ENCODE data around the gene RIMBP2. TPM values are rescaled to one million over a fixed set of nuclear protein-coding genes. Genes with fewer than 3 reads are reported as not detected.

RIMBP2 gene
- total RNA-seq, 1 donor from 2014 or later: not detected

DNA sequence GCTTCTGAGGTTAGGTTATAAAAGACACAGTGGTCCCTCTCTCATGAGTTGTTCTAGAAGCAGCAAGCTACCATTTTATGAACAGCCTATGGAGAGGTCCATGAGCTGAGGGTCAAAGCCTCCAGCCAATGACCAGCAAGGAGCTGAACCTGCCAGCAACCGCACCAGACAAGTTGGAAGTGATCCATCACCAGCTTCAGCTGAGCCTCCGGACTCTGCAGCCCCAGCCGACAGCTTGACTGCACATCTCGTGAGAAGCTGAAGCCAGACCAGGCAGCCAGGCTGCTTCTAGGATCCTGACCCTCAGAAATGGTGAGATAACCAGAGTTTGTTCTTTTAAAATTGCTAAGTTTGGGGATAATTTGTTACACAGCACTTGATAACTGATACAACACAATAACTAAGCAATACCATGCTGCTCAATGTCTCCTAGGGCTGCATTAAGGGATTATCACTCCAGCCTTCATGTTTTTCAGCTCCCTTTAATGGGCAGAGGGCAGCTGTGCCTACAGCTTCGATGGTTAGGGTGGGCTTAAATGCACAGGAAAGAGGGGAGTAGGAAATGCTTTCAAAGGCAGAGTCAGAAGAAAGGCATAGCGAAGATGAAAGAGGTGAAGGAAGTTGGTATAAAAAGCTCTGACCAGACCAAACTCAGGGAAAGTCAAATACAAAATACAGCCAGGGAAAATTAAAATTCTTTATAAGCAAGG, 149.5 kb downstream of the RIMBP2 start:
- DNase-seq: no peak

DNA sequence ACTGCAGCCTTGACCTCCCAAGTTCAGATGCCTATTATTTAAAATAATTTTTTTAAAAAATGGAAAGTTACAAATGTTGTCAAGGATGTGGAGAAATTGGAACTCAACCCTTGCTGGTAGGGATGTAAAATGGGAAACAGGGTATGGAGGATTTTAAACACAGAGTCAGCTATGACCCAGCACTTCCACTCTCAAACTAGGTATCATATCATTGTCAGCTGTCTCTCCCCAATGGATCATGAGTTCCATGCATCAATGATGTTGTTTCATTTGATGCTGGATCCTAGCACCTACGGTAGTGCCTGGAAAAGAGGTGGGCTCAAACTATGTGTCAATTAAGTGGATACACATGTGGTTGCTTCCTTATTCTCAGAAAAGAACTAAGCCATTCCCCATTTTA, 150.9 kb downstream of the RIMBP2 start:
- DNase-seq: no peak

DNA sequence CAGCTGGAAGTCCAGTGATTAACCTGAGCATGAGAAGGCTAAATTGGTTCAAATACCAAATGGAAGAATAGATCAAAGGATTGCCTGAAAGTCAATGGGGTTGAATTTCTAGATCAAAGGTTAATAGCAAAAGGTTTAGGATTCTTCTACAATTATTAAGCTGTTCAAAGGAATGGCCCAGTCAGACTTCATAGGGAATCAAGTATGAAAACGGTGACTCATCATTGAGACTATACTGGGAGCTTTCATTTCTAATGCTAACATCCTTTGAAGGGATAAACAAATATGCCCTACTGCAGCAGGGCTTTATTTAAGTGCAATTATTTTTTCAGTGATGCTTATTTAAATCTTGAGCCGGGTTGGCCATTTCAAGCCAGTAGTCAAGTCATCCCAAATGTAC, 152.8 kb downstream of the RIMBP2 start:
- DNase-seq: no peak

DNA sequence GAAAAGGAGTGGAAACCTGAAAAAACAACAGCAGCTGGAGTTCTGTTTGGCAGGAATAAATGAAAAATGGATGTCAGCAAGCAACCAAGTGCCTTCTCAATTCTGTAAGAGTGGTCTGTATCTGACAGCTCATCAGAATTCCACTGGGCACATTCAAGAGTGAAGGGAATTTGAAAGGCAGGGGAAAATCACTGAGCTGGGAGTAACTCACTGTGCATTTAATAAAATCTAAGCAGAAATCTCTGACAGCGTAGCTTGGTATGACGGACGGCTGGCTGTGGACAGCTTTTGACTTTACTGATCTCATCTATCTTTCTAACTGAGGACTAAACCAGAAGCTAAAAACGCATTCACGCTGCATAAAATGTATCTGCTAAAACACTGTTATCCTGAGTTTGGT, 153.4 kb downstream of the RIMBP2 start:
- DNase-seq: no peak

DNA sequence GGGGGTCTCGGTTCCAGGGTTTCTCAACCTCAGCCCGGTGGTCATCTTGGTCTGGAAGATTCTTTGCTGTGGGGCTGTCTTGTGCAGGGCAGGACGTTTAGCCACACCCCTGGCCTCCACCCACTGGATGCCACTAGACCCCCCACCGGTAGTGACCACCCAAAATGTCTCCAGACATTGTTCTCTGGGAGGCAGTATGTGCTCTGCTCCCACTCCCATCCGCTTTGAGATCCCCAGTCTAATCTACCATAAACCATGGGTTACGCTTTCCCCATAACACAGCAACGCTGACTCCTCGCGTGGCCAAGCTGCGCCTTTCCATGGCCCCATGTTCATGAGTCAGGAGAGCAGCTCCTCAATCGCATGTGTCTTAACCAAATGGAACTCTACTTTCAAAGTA, 155.8 kb downstream of the RIMBP2 start:
- DNase-seq: no peak

DNA sequence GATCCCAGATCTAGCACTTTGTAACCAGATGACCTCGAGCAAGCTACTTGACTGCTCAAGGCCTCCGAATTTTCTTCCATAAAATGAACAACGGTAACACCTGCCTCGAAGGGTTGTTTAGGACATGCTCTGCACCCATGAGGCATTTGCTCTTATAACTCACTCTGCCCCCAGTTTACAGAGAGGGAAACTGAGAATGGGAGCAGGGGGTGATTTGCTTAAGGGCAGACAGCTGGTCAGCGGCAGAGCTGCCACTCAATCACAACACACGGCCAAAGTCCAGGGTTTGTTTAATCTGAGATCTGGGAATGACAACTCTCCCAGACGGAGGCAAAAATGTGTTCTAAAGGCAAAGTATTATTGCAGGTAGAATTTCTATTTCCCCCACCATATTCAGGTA, 156.3 kb downstream of the RIMBP2 start:
- no peak for DNase-seq

DNA sequence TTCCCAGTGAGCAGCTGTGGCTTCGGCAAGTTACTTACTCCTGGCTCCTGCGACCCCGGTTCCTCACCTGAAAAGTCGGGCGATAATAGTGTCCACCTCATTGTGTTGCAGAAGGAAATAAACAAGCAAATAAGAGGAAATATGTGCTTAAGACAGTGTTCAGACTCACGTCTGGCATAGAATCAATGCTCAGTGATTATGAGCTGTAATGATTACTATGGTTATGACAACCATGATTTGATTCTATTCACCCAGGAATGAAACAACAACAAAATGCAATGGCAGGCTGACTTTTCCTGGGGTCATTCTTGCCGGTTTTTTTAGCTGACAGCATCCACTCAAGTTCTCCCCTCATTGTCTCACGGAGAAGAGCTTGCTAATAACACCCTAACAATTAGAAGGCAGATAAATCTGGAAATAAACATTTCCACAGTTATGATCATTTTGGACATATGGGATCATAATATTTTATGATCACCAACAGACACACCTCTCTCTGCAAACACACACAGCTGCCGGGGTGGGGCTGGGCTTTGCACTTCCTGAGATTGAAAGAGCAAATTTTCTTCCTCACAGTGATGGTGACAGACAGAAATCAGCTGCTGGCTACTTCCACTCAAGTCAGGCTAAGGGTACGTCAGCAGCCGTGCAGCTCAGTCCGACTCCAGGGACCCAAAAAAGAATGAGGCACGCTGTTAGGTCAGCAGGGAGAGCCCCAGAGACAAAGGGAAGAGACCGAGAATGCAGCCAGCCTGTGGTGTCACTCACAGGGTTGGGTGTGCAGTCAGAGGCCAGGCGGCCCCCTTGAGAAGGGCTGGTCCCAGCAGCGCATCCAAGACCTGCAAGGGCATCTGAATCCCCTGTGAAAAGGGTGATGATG, 158.0 kb downstream of the RIMBP2 start:
- DNase-seq: no peak

DNA sequence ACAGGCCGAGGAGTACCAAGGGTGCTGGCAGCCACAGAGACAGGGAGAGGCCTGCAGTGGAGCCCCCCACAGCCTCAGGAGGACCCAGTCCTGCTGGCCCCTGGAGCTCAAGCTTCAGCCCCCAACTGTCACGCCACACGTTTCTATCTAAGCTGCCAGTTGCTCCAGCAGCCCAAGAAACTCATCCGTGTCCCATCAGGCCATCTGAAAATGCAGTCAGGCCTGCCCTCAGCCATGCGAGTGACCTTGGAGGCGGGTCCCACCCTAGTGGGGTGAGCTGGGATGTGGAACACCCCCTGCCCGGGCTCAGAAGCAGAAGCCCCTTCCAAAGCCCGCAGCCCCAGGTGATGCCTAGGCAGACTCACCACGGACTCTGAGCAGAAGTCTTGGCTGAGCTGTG, 158.9 kb downstream of the RIMBP2 start:
- no peak for DNase-seq

DNA sequence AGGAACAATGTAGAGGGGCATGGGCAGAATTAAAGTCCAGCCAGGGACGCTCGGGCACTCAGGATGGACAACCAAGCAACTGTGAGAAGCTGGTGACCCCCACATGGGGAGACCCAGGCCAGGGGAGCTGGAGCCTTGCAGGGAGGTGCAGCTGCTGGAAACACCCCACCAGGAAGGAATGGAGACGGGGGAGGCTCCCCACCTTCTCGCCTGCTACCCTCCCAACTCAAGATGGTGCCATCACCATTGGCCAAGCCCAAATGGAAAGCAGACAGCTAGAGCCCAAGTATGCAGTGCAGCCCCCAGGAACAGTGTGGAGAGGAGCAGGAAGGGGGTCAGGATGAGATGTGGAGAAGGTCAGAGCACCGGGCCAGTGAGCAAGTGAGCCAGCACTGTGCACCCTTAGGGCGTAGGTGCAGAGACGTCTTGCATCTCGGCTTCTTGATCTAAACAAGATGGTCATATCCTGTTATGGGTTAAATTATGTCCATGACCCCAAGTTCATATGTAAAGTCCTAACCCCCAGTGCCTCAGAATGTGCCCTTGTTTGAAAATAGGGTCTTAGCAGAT, 159.5 kb downstream of the RIMBP2 start:
- no peak for DNase-seq

DNA sequence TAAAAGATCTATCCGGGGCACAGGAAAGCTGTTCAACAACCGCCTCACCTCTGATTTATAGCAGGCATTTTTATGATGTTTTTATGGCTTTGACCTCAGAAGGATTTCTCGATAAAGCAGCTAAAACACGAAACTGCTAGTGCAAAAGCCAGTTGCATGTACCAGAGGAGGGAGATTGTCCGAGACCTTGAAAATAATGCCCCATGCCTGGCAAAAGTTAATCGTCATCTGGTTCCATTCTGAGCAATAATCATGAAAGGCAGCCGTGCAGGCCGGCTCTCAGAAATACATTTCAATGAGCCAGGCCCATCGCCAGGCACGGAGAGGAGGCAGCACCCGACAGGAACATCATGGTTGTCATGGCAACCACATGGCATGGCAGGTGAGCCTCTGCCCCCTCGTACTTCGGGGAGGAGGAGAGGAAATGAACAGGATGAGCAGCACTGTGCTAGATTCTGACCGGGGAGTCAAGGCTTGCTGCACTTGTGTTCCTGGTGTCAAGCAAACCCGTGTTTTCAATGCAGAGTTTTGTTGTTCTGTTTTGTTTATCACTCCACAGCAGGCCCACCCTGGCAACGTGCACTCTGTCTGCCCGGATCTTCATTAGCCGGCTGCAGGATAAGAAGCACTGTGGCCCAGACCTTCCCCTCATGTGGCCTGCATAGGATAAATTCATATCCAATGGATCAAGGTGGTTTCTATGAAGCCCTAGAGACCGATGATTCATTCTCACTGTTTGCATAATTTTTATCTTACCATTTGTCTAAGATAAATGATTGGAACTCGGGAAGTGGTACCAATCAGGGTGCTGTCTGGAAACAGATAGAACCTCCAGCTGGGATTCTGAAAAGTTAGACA, 160.2 kb downstream of the RIMBP2 start:
- no peak for DNase-seq

DNA sequence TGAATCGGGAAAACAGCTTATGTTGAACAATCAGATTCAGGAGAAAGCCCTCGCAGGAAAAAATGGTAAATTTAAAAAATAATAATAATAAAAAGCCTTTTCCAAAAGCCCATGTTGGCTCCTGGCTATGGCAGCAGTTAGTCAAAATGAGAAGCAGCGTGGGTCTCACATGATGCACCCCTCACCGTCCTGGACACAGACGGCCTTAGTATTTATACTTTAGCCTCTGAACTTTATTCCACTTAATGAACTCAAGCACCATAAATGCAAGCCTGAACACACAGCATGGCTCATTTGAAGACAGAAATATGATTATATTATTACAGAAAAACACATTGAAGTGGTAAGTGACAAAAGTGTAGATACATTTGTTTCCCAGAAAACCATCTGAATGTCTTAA, 160.9 kb downstream of the RIMBP2 start:
- no peak for DNase-seq

DNA sequence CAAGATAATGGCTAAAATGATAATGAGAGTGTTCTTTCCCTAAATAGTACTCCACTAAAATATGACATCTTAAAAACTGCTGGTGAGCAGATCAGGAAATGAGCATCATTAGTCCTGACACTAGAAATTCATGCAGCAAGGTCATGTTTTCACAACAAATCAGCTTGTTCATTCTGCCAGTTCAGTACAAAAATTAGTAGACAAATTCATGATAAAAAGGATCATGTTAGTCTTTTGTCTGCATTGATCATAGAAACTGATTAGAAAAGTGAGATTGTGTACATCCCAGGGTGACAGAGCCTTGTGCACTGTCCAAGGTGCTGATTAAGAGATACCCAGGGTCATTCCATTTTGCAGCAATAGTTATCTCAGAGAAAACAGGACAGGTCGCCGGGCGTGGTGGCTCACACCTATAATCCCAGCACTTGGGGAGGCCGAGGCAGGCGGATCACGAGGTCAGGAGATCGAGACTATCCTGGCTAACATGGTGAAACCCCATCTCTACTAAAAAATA, 163.6 kb downstream of the RIMBP2 start:
- DNase-seq: no peak

DNA sequence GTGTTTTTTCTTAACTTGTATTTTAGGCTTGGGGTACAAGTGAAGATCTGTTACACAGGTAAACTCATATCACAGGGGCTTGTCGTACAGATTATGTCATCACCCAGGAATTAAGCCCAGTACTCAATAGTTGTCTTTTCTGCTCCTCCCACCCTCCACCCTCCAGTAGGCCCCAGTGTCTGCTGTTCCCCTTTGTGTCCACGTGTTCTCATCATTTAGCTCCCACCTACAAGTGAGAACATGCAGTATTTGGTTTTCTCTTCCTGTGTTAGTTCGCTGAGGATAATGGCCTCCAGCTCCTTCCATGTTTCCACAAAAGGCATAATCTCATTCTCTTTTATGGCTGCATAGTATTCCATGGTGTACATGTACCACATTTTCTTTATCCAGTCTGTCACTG, 166.7 kb downstream of the RIMBP2 start:
- no peak for DNase-seq

DNA sequence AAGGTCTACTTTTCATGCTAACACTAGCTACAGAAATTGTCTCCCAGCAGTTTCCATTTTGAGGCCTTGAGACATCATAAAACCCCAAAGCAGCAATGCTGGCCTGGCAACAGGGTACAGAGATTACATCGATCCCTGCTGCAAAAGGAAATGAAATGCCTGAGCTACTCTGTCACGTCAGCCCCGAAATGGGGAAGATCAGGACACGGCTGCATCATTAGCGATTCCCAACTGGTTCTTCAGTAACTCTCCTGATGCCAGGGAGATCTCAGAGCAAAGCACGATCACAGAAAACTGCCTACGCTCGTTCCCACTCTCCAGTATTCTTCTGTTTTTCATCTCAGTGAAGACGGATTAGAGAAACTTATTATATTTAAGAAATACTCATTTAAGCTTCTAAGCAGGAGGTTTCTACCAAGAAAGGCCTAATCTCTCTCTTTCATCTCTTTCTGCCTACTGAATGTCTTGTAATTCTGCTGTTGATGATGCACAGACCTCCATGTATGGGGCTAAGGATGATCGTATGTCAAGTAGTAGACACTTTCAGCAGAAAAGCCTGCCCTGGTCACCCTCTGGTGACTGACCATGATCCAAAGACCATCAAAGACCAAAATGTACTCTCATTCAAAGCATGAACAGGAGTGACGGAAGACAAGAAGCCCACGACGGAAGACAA, 168.5 kb downstream of the RIMBP2 start:
- DNase-seq: no peak

DNA sequence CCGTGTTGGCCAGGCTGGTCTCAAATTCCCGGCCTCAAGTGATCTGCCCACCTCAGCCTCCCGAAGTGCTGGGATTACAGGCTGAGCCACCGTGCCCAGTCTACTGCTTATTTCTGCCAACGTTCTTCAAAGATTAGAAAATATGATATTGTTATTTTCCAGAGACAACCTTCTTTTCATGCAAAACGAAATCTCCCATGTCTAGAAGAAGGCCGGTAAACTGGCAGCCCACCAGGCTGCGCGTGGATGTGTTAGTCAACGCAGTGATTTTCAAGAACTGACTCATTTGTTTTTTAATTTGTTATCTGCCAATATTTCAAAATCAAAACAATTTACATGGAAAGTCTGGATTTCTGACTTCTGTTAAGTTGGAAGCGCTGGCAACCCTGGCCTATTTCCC, 169.6 kb downstream of the RIMBP2 start:
- no peak for DNase-seq

DNA sequence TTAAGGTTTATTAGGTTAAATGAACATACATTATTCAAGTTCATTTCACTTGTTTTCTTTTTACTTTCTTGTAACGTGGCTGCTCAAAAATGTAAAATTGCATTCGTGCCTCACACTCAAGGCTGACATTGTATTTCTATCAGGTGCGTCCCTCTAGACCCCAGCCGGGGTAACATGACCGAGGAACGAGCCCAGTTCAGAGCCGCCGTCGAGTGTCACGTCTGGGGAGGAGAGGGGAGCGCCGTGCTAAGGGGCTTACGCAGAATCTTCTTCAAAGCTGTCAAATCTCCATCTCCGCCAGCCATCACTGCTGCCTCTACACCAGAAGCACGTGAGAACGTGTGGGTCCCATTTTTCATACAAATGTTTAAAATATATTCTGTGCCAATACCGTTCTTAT, 170.6 kb downstream of the RIMBP2 start:
- no peak for DNase-seq

DNA sequence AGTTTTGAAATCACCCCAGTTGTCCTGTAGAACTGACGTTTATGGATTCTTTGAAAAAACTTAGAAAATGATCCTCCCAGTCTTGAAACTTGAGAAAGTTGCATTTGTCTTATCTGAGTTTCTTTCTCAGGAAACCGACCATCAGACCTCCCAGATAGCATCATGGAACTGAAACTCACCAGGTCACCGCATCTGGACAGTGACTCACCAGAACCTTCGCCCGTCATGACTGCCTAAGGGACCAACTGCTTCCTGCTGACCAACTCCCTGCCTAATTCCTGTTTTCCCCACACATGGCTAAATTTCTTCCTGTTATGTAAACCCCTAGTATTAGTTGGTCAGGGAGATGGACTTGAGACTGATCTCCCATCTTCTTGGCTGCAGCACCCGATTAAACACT, 175.7 kb downstream of the RIMBP2 start:
- DNase-seq: no peak

DNA sequence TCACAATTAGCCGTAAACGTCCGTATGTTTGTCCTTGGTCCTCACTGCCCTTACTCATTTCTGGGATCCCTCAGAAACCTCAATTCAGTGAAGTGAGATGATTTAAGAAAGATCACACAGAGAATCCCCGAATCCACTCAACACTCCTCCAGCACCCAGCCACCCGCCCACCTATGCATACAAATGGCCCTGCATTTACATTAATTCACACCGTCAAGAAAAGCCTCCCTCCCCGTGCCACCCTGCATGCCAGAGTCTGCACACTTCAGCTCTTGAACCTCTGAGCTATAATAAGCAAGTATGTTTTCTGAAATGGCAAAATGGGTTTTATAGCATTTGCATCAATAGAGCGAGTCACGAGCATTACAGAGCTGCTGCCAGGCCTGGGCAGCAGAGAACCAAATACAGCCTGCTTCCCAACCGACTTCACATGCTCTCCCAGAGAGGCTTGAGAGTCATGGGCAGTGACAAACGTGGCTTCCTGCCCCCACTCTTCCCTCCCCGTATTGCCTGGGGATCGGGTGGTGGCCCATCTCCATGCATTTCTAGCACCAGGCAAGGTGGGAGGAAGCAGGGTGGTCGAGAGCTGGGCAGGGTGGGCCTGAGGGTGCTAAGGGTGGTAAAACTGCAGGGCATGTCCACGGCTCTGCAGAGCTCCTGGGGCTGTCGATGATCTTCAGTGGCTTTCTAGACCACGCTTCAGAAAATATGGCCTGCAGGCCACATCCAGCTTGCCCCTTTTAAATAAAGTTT, 177.6 kb downstream of the RIMBP2 start:
- DNase-seq: no peak

DNA sequence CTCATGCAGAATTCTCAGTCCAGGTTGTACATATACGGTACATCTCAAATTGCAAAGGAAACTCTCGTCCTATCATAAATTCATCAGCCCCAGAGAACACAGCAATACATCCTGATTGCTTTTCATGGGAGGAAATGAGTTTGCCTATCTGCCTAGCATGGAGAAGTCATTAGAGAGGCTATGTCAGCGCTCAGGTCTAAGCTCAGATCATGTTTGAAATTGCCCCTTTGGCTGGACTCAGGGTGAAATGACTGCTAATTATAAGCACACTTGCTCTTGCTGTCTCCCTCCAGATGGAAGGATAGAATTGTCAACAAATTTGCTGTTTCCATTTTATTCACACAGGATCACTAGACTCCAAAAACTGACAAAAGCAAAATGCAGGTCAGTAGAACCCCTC, 178.4 kb downstream of the RIMBP2 start:
- DNase-seq: no peak

DNA sequence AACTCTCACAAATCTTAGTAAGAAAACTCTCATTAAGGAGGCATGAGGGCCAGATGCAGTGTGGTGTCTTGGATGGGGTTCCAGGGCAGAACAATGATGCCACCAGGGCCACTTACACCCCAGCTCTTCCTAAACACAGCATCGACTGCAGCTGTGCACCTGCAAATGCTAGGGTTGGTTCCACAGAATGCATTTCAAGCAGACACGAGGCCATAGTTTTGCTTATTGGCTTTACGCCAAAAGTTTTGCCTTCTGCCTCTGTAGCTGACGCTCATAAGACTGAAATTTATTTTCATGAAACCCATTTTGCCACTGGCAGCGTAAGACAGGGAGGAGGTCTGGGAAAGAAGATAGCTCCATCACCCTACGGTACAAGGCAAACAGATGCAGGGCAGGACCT, 179.0 kb downstream of the RIMBP2 start:
- no peak for DNase-seq

DNA sequence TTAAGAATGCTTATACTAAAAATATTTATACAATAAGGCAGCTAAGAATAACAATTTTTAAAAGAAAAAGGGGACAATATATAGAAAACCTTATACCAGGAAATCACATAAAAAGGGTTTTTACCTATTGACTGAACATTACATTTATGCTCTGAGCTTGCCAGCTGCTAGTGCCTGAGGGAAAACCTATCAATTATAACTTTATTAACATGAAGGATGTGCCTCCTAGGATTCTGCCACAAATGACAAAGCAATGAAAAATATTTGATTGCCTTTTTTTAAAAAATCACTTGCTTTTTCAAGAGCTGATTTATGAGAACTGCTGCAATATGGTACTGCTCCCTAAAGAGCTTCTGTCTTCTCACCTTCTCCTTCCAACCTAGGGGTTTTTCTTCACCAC, 185.7 kb downstream of the RIMBP2 start:
- no peak for DNase-seq
